IMR-90 (cell line): ENCODE data around the gene TMPRSS13. TPM values are rescaled to one million over a fixed set of nuclear protein-coding genes. Genes with fewer than 3 reads are reported as not detected.

Experiments used
- ATAC-seq: fragments of 200-7000 bp; cut with Tn5 transposase; 2 replicates; pipeline ENCODE4 v1.9.1; 2020; ENCODE audit warnings: low read depth, mild to moderate bottlenecking, moderate library complexity
- Bru-seq: library from RNA; stranded (reverse); fragments of 400-500 nt; gene quantifications from one replicate; lab custom pipeline; 2021; lab: Mats Ljungman, UMichigan
- BruChase-seq, 2 experiments: library from RNA; stranded (reverse); fragments of 400-500 nt; gene quantifications; one replicate each; lab custom pipeline; 2021; lab: Mats Ljungman, UMichigan
- BruUV-seq: library from RNA; stranded (reverse); fragments of 400-500 nt; replicated peaks from 2 replicates; lab custom pipeline; 2021; lab: Mats Ljungman, UMichigan
- CTCF ChIA-PET: fragments of 300-600 bp; formaldehyde crosslinking; extraction: SDS; loops from one replicate; lab custom pipeline; 2021; ENCODE audit warnings: antibody characterized with exemption; lab: Yijun Ruan, JAX
- POLR2A ChIA-PET: fragments of 300-600 bp; sonication (Branson Sonifier 250); formaldehyde crosslinking; loops from one replicate; lab custom pipeline; 2022; ENCODE audit warnings: antibody characterized with exemption; ENCODE audit not compliant: unreplicated experiment; lab: Charles Lee
- DNase-seq: peaks from one replicate; pipeline ENCODE4 v3.0.0; 2013
- H2AFZ ChIP-seq: replicated peaks from 2 replicates; pipeline ENCODE3; 2013; ENCODE audit warnings: low read length, mild to moderate bottlenecking; ENCODE audit not compliant: poor library complexity
- H2AK5ac ChIP-seq: 2 replicates; pipeline ENCODE4 v1.6.1; 2013; ENCODE audit warnings: low read depth, low read length, inconsistent platforms
- H2AK9ac ChIP-seq: replicated peaks from 2 replicates; pipeline ENCODE3; 2013; ENCODE audit warnings: mild to moderate bottlenecking, low read depth, low read length, moderate library complexity; ENCODE audit not compliant: poor library complexity
- H2BK120ac ChIP-seq: 2 replicates; pipeline ENCODE4 v1.6.1; 2013; ENCODE audit warnings: low read depth, low read length, inconsistent platforms
- H2BK15ac ChIP-seq: 3 replicates; pipeline ENCODE4 v1.6.1; 2013; ENCODE audit warnings: low read depth, low read length, inconsistent platforms
- H2BK20ac ChIP-seq: 2 replicates; pipeline ENCODE4 v1.6.1; 2013; ENCODE audit warnings: low read depth, mild to moderate bottlenecking, inconsistent platforms, low read length, moderate library complexity
- H2BK5ac ChIP-seq: 2 replicates; pipeline ENCODE4 v1.6.1; 2013; ENCODE audit warnings: mild to moderate bottlenecking, low read depth, low read length, inconsistent platforms; ENCODE audit not compliant: poor library complexity, severe bottlenecking
- H3K14ac ChIP-seq: replicated peaks from 2 replicates; pipeline ENCODE4 v1.6.1; 2013; ENCODE audit warnings: low read depth, low read length, inconsistent platforms
- H3K18ac ChIP-seq: 2 replicates; pipeline ENCODE4 v1.6.1; 2013; ENCODE audit warnings: low read depth, low read length, control low read depth
- H3K23ac ChIP-seq: 2 replicates; pipeline ENCODE4 v1.6.1; 2013; ENCODE audit warnings: low read depth, low read length, inconsistent platforms
- H3K27ac ChIP-seq: 2 replicates; pipeline ENCODE4 v1.5.1; 2013; ENCODE audit warnings: mild to moderate bottlenecking, control low read depth, low read length; ENCODE audit not compliant: insufficient read depth
- H3K27me3 ChIP-seq: 2 replicates; pipeline ENCODE4 v1.6.1; 2013; ENCODE audit warnings: low read length; ENCODE audit not compliant: control insufficient read depth, insufficient read depth
- H3K36me3 ChIP-seq: 2 replicates; pipeline ENCODE4 v1.6.1; 2013; ENCODE audit warnings: low read length, mixed read lengths; ENCODE audit not compliant: control insufficient read depth, insufficient read depth
- H3K4ac ChIP-seq: 2 replicates; pipeline ENCODE4 v1.6.1; 2013; ENCODE audit warnings: low read depth, low read length, inconsistent platforms
- H3K4me1 ChIP-seq: 2 replicates; pipeline ENCODE4 v1.6.1; 2013; ENCODE audit warnings: low read length, mixed read lengths; ENCODE audit not compliant: control insufficient read depth, insufficient read depth
- H3K4me2 ChIP-seq: 2 replicates; pipeline ENCODE4 v1.6.1; 2013; ENCODE audit warnings: low read depth, mild to moderate bottlenecking, control low read depth, low read length, moderate library complexity
- H3K4me3 ChIP-seq: 2 replicates; pipeline ENCODE4 v1.5.1; 2013; ENCODE audit warnings: low read depth, mild to moderate bottlenecking, control low read depth, low read length, moderate library complexity; ENCODE audit not compliant: insufficient read depth
- H3K56ac ChIP-seq: 2 replicates; pipeline ENCODE4 v1.6.1; 2013; ENCODE audit warnings: low read length, inconsistent platforms; ENCODE audit not compliant: insufficient read depth; ENCODE audit errors: extremely low read depth
- H3K79me1 ChIP-seq, 2 experiments: 2 replicates each; pipeline ENCODE4 v1.6.1; 2013; ENCODE audit warnings: low read length in 2 of 2, inconsistent platforms in 1 of 2, low read depth in 1 of 2
- H3K9ac ChIP-seq: 2 replicates; pipeline ENCODE4 v1.6.1; 2013; ENCODE audit warnings: low read depth, low read length, control low read depth
- H3K9me1 ChIP-seq: 2 replicates; pipeline ENCODE4 v1.6.1; 2013; ENCODE audit warnings: low read length, inconsistent platforms; ENCODE audit not compliant: insufficient read depth
- H3K9me3 ChIP-seq: 2 replicates; pipeline ENCODE4 v1.6.1; 2013; ENCODE audit warnings: low read length; ENCODE audit not compliant: control insufficient read depth, insufficient read depth
- H4K20me1 ChIP-seq: 2 replicates; pipeline ENCODE4 v1.6.1; 2013; ENCODE audit warnings: low read length, inconsistent platforms; ENCODE audit not compliant: insufficient read depth
- H4K5ac ChIP-seq: 2 replicates; pipeline ENCODE4 v1.6.1; 2013; ENCODE audit warnings: mild to moderate bottlenecking, low read depth, low read length, control low read depth
- H4K8ac ChIP-seq, 2 experiments: 2 replicates each; pipeline ENCODE4 v1.6.1; 2013; ENCODE audit warnings: low read depth in 2 of 2, low read length in 2 of 2, control low read depth in 1 of 2, inconsistent platforms in 1 of 2
- H4K91ac ChIP-seq: 2 replicates; pipeline ENCODE4 v1.6.1; 2013; ENCODE audit warnings: low read depth, low read length, inconsistent platforms; ENCODE audit not compliant: insufficient read depth
- BHLHE40 ChIP-seq: fragments of 150-350 bp; IDR thresholded peaks from 2 replicates; pipeline ENCODE4 v1.6.1; 2016; ENCODE audit warnings: mild to moderate bottlenecking, low read depth, low read length
- CHD1 ChIP-seq: IDR thresholded peaks from 2 replicates; pipeline ENCODE4 v1.6.1; 2012; ENCODE audit warnings: low read depth, low read length, improper control_type of control experiment
- ELK1 ChIP-seq: fragments of 150-350 bp; IDR thresholded peaks from 2 replicates; pipeline ENCODE4 v1.6.1; 2016; ENCODE audit warnings: low read depth, mild to moderate bottlenecking, low read length, moderate library complexity, borderline replicate concordance
- MAFK ChIP-seq: IDR thresholded peaks from 2 replicates; pipeline ENCODE4 v1.6.1; 2012; ENCODE audit warnings: low read depth, low read length, improper control_type of control experiment
- MAZ ChIP-seq: IDR thresholded peaks from 2 replicates; pipeline ENCODE4 v1.6.1; 2012; ENCODE audit warnings: low read depth, mild to moderate bottlenecking, low read length, improper control_type of control experiment, moderate library complexity, borderline replicate concordance
- MXI1 ChIP-seq: IDR thresholded peaks from 2 replicates; pipeline ENCODE4 v1.6.1; 2012; ENCODE audit warnings: low read depth, mild to moderate bottlenecking, low read length, moderate library complexity, borderline replicate concordance
- NFE2L2 ChIP-seq: fragments of 150-350 bp; IDR thresholded peaks from 2 replicates; pipeline ENCODE4 v1.6.1; 2016; ENCODE audit warnings: low read depth, mild to moderate bottlenecking, low read length
- POLR2A ChIP-seq: IDR thresholded peaks from 2 replicates; pipeline ENCODE4 v1.6.1; 2012; ENCODE audit warnings: mild to moderate bottlenecking, low read depth, low read length
- RAD21 ChIP-seq: IDR thresholded peaks from 2 replicates; pipeline ENCODE4 v1.6.1; 2012; ENCODE audit warnings: low read length, improper control_type of control experiment
- RCOR1 ChIP-seq: IDR thresholded peaks from 2 replicates; pipeline ENCODE4 v1.6.1; 2012; ENCODE audit warnings: mild to moderate bottlenecking, low read length, improper control_type of control experiment; ENCODE audit not compliant: insufficient replicate concordance
- SMC3 ChIP-seq: fragments of 150-350 bp; IDR thresholded peaks from 2 replicates; pipeline ENCODE4 v1.6.1; 2016; ENCODE audit warnings: low read depth, mild to moderate bottlenecking, antibody characterized with exemption, low read length, moderate library complexity
- WGBS, 2 experiments: methylation state at CpG; one replicate each; pipeline versions ENCODE4 v1.1.5 to v1.1.7; 2013; ENCODE audit warnings: missing lambda C conversion rate in 2 of 2; ENCODE audit not compliant: insufficient read length in 1 of 2; ENCODE audit errors: extremely low coverage in 2 of 2; 5-methylcytosine and 5-hydroxymethylcytosine counted together
- dilution Hi-C: fragments of 300-500 bp; cut with HindIII; formaldehyde crosslinking; loops from one replicate; pipeline ENCODE4 v1.14.3; 2018; ENCODE audit warnings: low sequenced_read_pairs; ENCODE audit not compliant: unreplicated experiment
- in situ Hi-C: fragments of 300-500 bp; cut with MboI; formaldehyde crosslinking; loops from 3 replicates; pipeline ENCODE4 v1.14.3; 2019; ENCODE audit warnings: low sequenced_read_pairs, inconsistent platforms, mixed read lengths
- intact Hi-C: fragments of 100-400 bp; cut with micrococcal nuclease; formaldehyde crosslinking; loops from 2 replicates; pipeline ENCODE4 v1.10.0; 2022
- long read RNA-seq: library from polyadenylated mRNA; unstranded; transcript quantifications from one replicate; pipeline ENCODE4 v2.0.0, GENCODE V29; 2021; ENCODE audit not compliant: unreplicated experiment
- polyA plus RNA-seq, 3 experiments: library from polyadenylated mRNA; depleted of rRNA; stranded (reverse); fragments of >200 nt; gene quantifications; 2 replicates each; pipeline ENCODE4 v1.2.3, GENCODE V29; 2012; ENCODE audit warnings: low replicate concordance in 1 of 3
- total RNA-seq: library from RNA; depleted of rRNA; stranded (reverse); fragments of >200 nt; gene quantifications from 2 replicates; pipeline ENCODE4 v1.2.3, GENCODE V29; 2012; rRNA removed
- TF ChIP-seq, protein P1 (sequence below): fragments of 150-350 bp; IDR thresholded peaks from 2 replicates; pipeline ENCODE4 v1.6.1; 2017; ENCODE audit warnings: mild to moderate bottlenecking, antibody characterized with exemption, low read length, low read depth
- TF ChIP-seq, protein P2 (sequence below): conservative IDR thresholded peaks from 2 replicates; pipeline ENCODE4 v1.5.1; 2012; ENCODE audit warnings: mild to moderate bottlenecking, low read depth, low read length, improper control_type of control experiment

Gene TMPRSS13
- total RNA-seq (not detected in 2 replicates), polyA plus RNA-seq (2012; rRNA removed) (not detected in 2 replicates), Bru-seq, nascent RNA (percentile 13 among the genes with signal in this experiment), BruChase-seq, experiment 1, labeled RNA remaining after a 6-hour chase (percentile 10 among the genes with signal in this experiment), BruChase-seq, experiment 2, labeled RNA remaining after a 2-hour chase (percentile 8 among the genes with signal in this experiment)
- polyA plus RNA-seq (2012; cell fraction: cytosol; rRNA removed) = not detected in 2 replicates
- not detected in 2 replicates for polyA plus RNA-seq (2012; cell fraction: nucleus; rRNA removed; ENCODE audit: low replicate concordance)
- long read RNA-seq = 0 reads

GRCh38 chr11:117929142-117929915 is at the start of gene TMPRSS13:
Gene TMPRSS13 (minus strand): TSS chr11:117929402. CDS start chr11:117929307, 95 bp downstream.
- CTCF ChIA-PET = no interaction called here
- in situ Hi-C loops = no loop called here
- dilution Hi-C loops = no loop called here
- TF ChIP-seq ELK1 (no peak), RAD21 (no peak), BHLHE40 (no peak), NFE2L2 (no peak), MAZ (no peak), SMC3 (no peak), CHD1 (no peak), RCOR1 (no peak), POLR2A (no peak), MAFK (no peak), MXI1 (no peak)
- TF ChIP-seq, protein P1, sequence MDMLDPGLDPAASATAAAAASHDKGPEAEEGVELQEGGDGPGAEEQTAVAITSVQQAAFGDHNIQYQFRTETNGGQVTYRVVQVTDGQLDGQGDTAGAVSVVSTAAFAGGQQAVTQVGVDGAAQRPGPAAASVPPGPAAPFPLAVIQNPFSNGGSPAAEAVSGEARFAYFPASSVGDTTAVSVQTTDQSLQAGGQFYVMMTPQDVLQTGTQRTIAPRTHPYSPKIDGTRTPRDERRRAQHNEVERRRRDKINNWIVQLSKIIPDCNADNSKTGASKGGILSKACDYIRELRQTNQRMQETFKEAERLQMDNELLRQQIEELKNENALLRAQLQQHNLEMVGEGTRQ = no peak
- TF ChIP-seq, protein P2, sequence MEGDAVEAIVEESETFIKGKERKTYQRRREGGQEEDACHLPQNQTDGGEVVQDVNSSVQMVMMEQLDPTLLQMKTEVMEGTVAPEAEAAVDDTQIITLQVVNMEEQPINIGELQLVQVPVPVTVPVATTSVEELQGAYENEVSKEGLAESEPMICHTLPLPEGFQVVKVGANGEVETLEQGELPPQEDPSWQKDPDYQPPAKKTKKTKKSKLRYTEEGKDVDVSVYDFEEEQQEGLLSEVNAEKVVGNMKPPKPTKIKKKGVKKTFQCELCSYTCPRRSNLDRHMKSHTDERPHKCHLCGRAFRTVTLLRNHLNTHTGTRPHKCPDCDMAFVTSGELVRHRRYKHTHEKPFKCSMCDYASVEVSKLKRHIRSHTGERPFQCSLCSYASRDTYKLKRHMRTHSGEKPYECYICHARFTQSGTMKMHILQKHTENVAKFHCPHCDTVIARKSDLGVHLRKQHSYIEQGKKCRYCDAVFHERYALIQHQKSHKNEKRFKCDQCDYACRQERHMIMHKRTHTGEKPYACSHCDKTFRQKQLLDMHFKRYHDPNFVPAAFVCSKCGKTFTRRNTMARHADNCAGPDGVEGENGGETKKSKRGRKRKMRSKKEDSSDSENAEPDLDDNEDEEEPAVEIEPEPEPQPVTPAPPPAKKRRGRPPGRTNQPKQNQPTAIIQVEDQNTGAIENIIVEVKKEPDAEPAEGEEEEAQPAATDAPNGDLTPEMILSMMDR = no peak

More at GRCh38 chr11:117929142-117929915, at the start of gene TMPRSS13:
- no peaks in the 10 kb centered on the region for H3K36me3 ChIP-seq
- POLR2A ChIA-PET = no interaction called here
- no peak within 1 kb of the TSS for H4K5ac ChIP-seq
- no peak within 1 kb of the TSS for H3K18ac ChIP-seq
- ATAC-seq (no peak), DNase-seq (no peak)
- H3K4me3 ChIP-seq = no peak within 1 kb of the TSS
- H3K9ac ChIP-seq = no peak within 1 kb of the TSS
- H4K91ac ChIP-seq = no peak within 1 kb of the TSS
- WGBS, 2 experiments = 60% methylated on average over 1 of the region's 13 CpGs; no CpG with 5 or more reads in 1 of the 2 experiments
- intact Hi-C loops = no loop called here
- no peak within 1 kb of the TSS for H2AK5ac ChIP-seq
- H4K8ac ChIP-seq = no peak within 1 kb of the TSS
- no peaks in the 10 kb centered on the region for H3K9me3 ChIP-seq
- no peak within 1 kb of the TSS for H3K4me2 ChIP-seq
- H3K56ac ChIP-seq = no peak within 1 kb of the TSS
- H3K27me3 ChIP-seq = peaks cover 20% of the 10 kb centered on the region
- H3K23ac ChIP-seq = no peak within 1 kb of the TSS
- no TSS peak for BruUV-seq
- no peaks in the 10 kb centered on the region for H3K4me1 ChIP-seq
- no peak within 1 kb of the TSS for H3K14ac ChIP-seq
- H2BK120ac ChIP-seq = no peak within 1 kb of the TSS
- no peak within 1 kb of the TSS for H3K4ac ChIP-seq
- no peak within 1 kb of the TSS for H2AFZ ChIP-seq
- no peak within 1 kb of the TSS for H3K27ac ChIP-seq
- H4K20me1 ChIP-seq = no peaks in the 10 kb centered on the region; the same call in 1 of the 2 replicates
- H2BK15ac ChIP-seq = no peak within 1 kb of the TSS
- H2BK20ac ChIP-seq = no peak within 1 kb of the TSS
- H2AK9ac ChIP-seq = no peak within 1 kb of the TSS
- no peaks in the 10 kb centered on the region for H3K9me1 ChIP-seq
- H2BK5ac ChIP-seq = no peak within 1 kb of the TSS
- no peaks in the 10 kb centered on the region for H3K79me1 ChIP-seq
